Uterus (tissue), 4 donors: ENCODE data around the gene RGS6. TPM values are rescaled to one million over a fixed set of nuclear protein-coding genes. Genes with fewer than 3 reads are reported as not detected.

Experiments used
- DNase-seq, 2 donors: peaks; one replicate each; pipeline ENCODE4 v3.0.0-alpha.2; 2019 to 2020
- H3K27ac ChIP-seq, 2 donors: fragments of 200-600 bp; sonication (generic); 1 replicate in 1 of 2; 2 replicates in 1 of 2; pipeline ENCODE4 v1.5.1; 2016 to 2018
- H3K27me3 ChIP-seq, 2 donors: fragments of 200-600 bp; sonication (generic); one replicate each; pipeline ENCODE4 v1.5.1; 2018 to 2019; ENCODE audit warnings: control low read depth in 1 of 2
- H3K36me3 ChIP-seq, 2 donors: fragments of 200-600 bp; sonication (generic); one replicate each; pipeline ENCODE4 v1.5.1; 2019; ENCODE audit warnings: control low read depth in 1 of 2
- H3K4me1 ChIP-seq, 2 donors: fragments of 200-600 bp; sonication (generic); one replicate each; pipeline ENCODE4 v1.5.1; 2018 to 2019; ENCODE audit warnings: control low read depth in 1 of 2
- H3K4me3 ChIP-seq, 2 donors: fragments of 200-600 bp; sonication (generic); 1 replicate in 1 of 2; 2 replicates in 1 of 2; pipeline ENCODE4 v1.5.1; 2018 to 2019; ENCODE audit warnings: mild to moderate bottlenecking in 1 of 2
- H3K9me3 ChIP-seq, 2 donors: fragments of 200-600 bp; sonication (generic); one replicate each; pipeline ENCODE4 v1.5.1; 2019; ENCODE audit warnings: control low read depth in 1 of 2
- CTCF ChIP-seq, 4 experiments: fragments of 200-600 bp in 2 of 4; fragments of 450-650 bp in 2 of 4; sonication (generic) in 2 of 4; IDR thresholded peaks; one replicate each; pipeline ENCODE4 v1.5.1; 2016 to 2019; ENCODE audit warnings: antibody characterized with exemption in 4 of 4, mild to moderate bottlenecking in 2 of 4, moderate library complexity in 1 of 4
- POLR2A ChIP-seq, 2 donors: fragments of 450-650 bp; IDR thresholded peaks; one replicate each; pipeline ENCODE4 v1.6.1; 2016; ENCODE audit warnings: antibody characterized with exemption in 2 of 2, mild to moderate bottlenecking in 1 of 2, moderate library complexity in 1 of 2
- intact Hi-C: fragments of 100-400 bp; cut with DNase I; formaldehyde crosslinking; loops from one replicate; pipeline ENCODE4 v1.15.1; 2023; ENCODE audit warnings: low total_unique reads
- total RNA-seq, 4 donors: library from RNA; depleted of rRNA in 3 of 4; stranded (reverse); fragments of >200 nt in 3 of 4; gene quantifications; one replicate each; pipeline versions ENCODE4 v1.1.0 to v1.2.4, GENCODE V29; 2014 to 2023
- donor health status: DM: yes; HTN: yes; CAD: no.

RGS6 gene
- total RNA-seq, 4 donors from 2014 or later: 1.0 to 7.4 (median 6.2) TPM; not detected in 1

- Histone ChIP-seq H3K4me1 (no peaks in the 10 kb centered on the region), H3K4me3 (no peak overlapping the region), H3K9me3 (no peaks in the 10 kb centered on the region), H3K36me3 (no peaks in the 10 kb centered on the region), H3K27me3 (no peaks in the 10 kb centered on the region), H3K27ac (no peak overlapping the region)
- intact Hi-C loops: no loop called here
- TF ChIP-seq POLR2A (IDR thresholded peaks at IDR 0.05) (no peak), CTCF (IDR thresholded peaks at IDR 0.05) (no peak)
- DNase-seq: no peak
These were observed 166.0 kb downstream of the RGS6 start for GRCh38 chr14:72098210-72098609.

GRCh38 chr14:72099566-72099965, 167.3 kb downstream of the RGS6 start:
- H3K27ac ChIP-seq: no peak overlapping the region
- no peak for TF ChIP-seq CTCF (IDR thresholded peaks at IDR 0.05)
- no peak for TF ChIP-seq POLR2A (IDR thresholded peaks at IDR 0.05)

GRCh38 chr14:72104011-72104613, 171.9 kb downstream of the RGS6 start:
- Histone ChIP-seq H3K9me3 (no peaks in the 10 kb centered on the region), H3K27me3 (no peaks in the 10 kb centered on the region), H3K27ac (no peak overlapping the region), H3K4me1 (no peaks in the 10 kb centered on the region), H3K4me3 (no peak overlapping the region), H3K36me3 (no peaks in the 10 kb centered on the region)
- intact Hi-C loops: no loop called here
- no peak for TF ChIP-seq POLR2A (IDR thresholded peaks at IDR 0.05)
- no peak for TF ChIP-seq CTCF (IDR thresholded peaks at IDR 0.05)
- DNase-seq: no peak

More at GRCh38 chr14:72099566-72099965, 167.3 kb downstream of the RGS6 start:
- no peaks in the 10 kb centered on the region for H3K36me3 ChIP-seq
- H3K27me3 ChIP-seq: no peaks in the 10 kb centered on the region
- H3K4me1 ChIP-seq: no peaks in the 10 kb centered on the region
- no peak overlapping the region for H3K4me3 ChIP-seq
- DNase-seq: no peak
- no peaks in the 10 kb centered on the region for H3K9me3 ChIP-seq
- intact Hi-C loops: no loop called here

GRCh38 chr14:72111911-72112310, 179.7 kb downstream of the RGS6 start:
- intact Hi-C loops: no loop called here

GRCh38 chr14:72118841-72119240, 186.6 kb downstream of the RGS6 start:
- Histone ChIP-seq H3K4me1 (no peaks in the 10 kb centered on the region), H3K4me3 (no peak overlapping the region), H3K27ac (no peak overlapping the region), H3K9me3 (no peaks in the 10 kb centered on the region), H3K36me3 (no peaks in the 10 kb centered on the region), H3K27me3 (no peaks in the 10 kb centered on the region)
- no peak for DNase-seq
- TF ChIP-seq POLR2A (IDR thresholded peaks at IDR 0.05): no peak
- TF ChIP-seq CTCF (IDR thresholded peaks at IDR 0.05): no peak
- intact Hi-C loops: no loop called here

More at GRCh38 chr14:72111911-72112310, 179.7 kb downstream of the RGS6 start:
- no peaks in the 10 kb centered on the region for H3K9me3 ChIP-seq
- H3K4me1 ChIP-seq: no peaks in the 10 kb centered on the region
- no peak for DNase-seq
- no peaks in the 10 kb centered on the region for H3K27me3 ChIP-seq
- no peak for TF ChIP-seq POLR2A (IDR thresholded peaks at IDR 0.05)
- TF ChIP-seq CTCF (IDR thresholded peaks at IDR 0.05): no peak
- no peak overlapping the region for H3K4me3 ChIP-seq
- H3K27ac ChIP-seq: no peak overlapping the region
- H3K36me3 ChIP-seq: no peaks in the 10 kb centered on the region
